ENCODE results near the gene GTSE1.
A peak's percentile ranks its signal among the peaks of the same experiment; 100 is the strongest.

GTSE1 gene

GRCh38 chr22:46362203-46362933, 65.7 kb downstream of the GTSE1 start:
- DNase-seq (peak; percentile 28), ATAC-seq (replicated peaks) (peak; percentile 64 to 69)
- Mint-ChIP-seq H3K36me3 (peaks cover 28 to 36% of the 10 kb centered on the region in 2 donors), H3K27me3 (peaks cover 0 to 11% of the 10 kb centered on the region in 2 donors), H3K27ac (peak overlapping the region; percentile 39), H3K4me1 (peaks cover 7 to 13% of the 10 kb centered on the region in 2 donors), H3K9me3 (no peaks in the 10 kb centered on the region), H3K4me3 (no peak overlapping the region)

GRCh38 chr22:46362934-46363515, 66.4 kb downstream of the GTSE1 start:
- peaks cover 4 to 16% of the 10 kb centered on the region in 2 donors for H3K27me3 Mint-ChIP-seq
- H3K4me1 Mint-ChIP-seq, result peaks cover 10 to 13% of the 10 kb centered on the region in 2 donors
- H3K27ac Mint-ChIP-seq, result no peak overlapping the region
- ATAC-seq (replicated peaks) (no peak), DNase-seq (no peak)
- no peak overlapping the region for H3K4me3 Mint-ChIP-seq
- H3K36me3 Mint-ChIP-seq, result peaks cover 25 to 33% of the 10 kb centered on the region in 2 donors
- no peaks in the 10 kb centered on the region for H3K9me3 Mint-ChIP-seq

GRCh38 chr22:46363611-46364321, 67.1 kb downstream of the GTSE1 start:
- Mint-ChIP-seq H3K4me1 (peaks cover 10 to 13% of the 10 kb centered on the region in 2 donors), H3K27me3 (peaks cover 5 to 24% of the 10 kb centered on the region in 2 donors), H3K27ac (no peak overlapping the region), H3K36me3 (peaks cover 19 to 27% of the 10 kb centered on the region in 2 donors), H3K9me3 (no peaks in the 10 kb centered on the region), H3K4me3 (no peak overlapping the region)
- ATAC-seq (replicated peaks), result no peak
- DNase-seq, result no peak

- peaks cover 5 to 31% of the 10 kb centered on the region in 2 donors for H3K27me3 Mint-ChIP-seq
- DNase-seq (peak; percentile 47), ATAC-seq (replicated peaks) (peak; percentile 73 to 74)
- peaks cover 10 to 13% of the 10 kb centered on the region in 2 donors for H3K4me1 Mint-ChIP-seq
- peaks cover 15 to 21% of the 10 kb centered on the region in 2 donors for H3K36me3 Mint-ChIP-seq
- no peak overlapping the region for H3K27ac Mint-ChIP-seq
- H3K4me3 Mint-ChIP-seq, result no peak overlapping the region
- H3K9me3 Mint-ChIP-seq, result no peaks in the 10 kb centered on the region
Measured at GRCh38 chr22:46364341-46365165, 67.9 kb downstream of the GTSE1 start.

- ATAC-seq (replicated peaks) (no peak), DNase-seq (no peak)
- peaks cover 10 to 15% of the 10 kb centered on the region in 2 donors for H3K36me3 Mint-ChIP-seq
- peaks cover 10 to 13% of the 10 kb centered on the region in 2 donors for H3K4me1 Mint-ChIP-seq
- H3K9me3 Mint-ChIP-seq, result no peaks in the 10 kb centered on the region
- no peak overlapping the region for H3K4me3 Mint-ChIP-seq
- H3K27me3 Mint-ChIP-seq, result peaks cover 5 to 31% of the 10 kb centered on the region in 2 donors
- no peak overlapping the region for H3K27ac Mint-ChIP-seq
Measured at GRCh38 chr22:46365166-46365624, 68.5 kb downstream of the GTSE1 start.

- H3K9me3 Mint-ChIP-seq, result no peaks in the 10 kb centered on the region
- no peak for DNase-seq
- peaks cover 8 to 9% of the 10 kb centered on the region in 2 donors for H3K36me3 Mint-ChIP-seq
- H3K4me1 Mint-ChIP-seq, result peaks cover 10 to 13% of the 10 kb centered on the region in 2 donors
- H3K4me3 Mint-ChIP-seq, result no peak overlapping the region
- ATAC-seq (replicated peaks), result no peak
- no peak overlapping the region for H3K27ac Mint-ChIP-seq
- H3K27me3 Mint-ChIP-seq, result peaks cover 5 to 31% of the 10 kb centered on the region in 2 donors
Measured at GRCh38 chr22:46366327-46366731, 69.7 kb downstream of the GTSE1 start.

- ATAC-seq (replicated peaks) (peak in 1 of 2 donors; percentile 4), DNase-seq (no peak)
- H3K9me3 Mint-ChIP-seq, result no peaks in the 10 kb centered on the region
- H3K4me1 Mint-ChIP-seq, result peaks cover 13 to 16% of the 10 kb centered on the region in 2 donors
- no peak overlapping the region for H3K27ac Mint-ChIP-seq
- H3K4me3 Mint-ChIP-seq, result no peak overlapping the region
- peaks cover 13 to 35% of the 10 kb centered on the region in 2 donors for H3K27me3 Mint-ChIP-seq
- H3K36me3 Mint-ChIP-seq, result peaks cover 8 to 16% of the 10 kb centered on the region in 2 donors
Measured at GRCh38 chr22:46366801-46367706, 70.4 kb downstream of the GTSE1 start.

- Mint-ChIP-seq H3K9me3 (no peaks in the 10 kb centered on the region), H3K27me3 (peaks cover 14 to 42% of the 10 kb centered on the region in 2 donors), H3K4me1 (peaks cover 8 to 14% of the 10 kb centered on the region in 2 donors), H3K36me3 (peaks cover 8 to 15% of the 10 kb centered on the region in 2 donors), H3K4me3 (no peak overlapping the region), H3K27ac (no peak overlapping the region)
- ATAC-seq (replicated peaks) (peak; percentile 84), DNase-seq (peak; percentile 59)
Measured at GRCh38 chr22:46367707-46368191, 71.1 kb downstream of the GTSE1 start.

- no peaks in the 10 kb centered on the region for H3K9me3 Mint-ChIP-seq
- H3K4me1 Mint-ChIP-seq, result peaks cover 8 to 16% of the 10 kb centered on the region in 2 donors
- H3K4me3 Mint-ChIP-seq, result no peak overlapping the region
- DNase-seq, result no peak
- no peak overlapping the region for H3K27ac Mint-ChIP-seq
- no peak for ATAC-seq (replicated peaks)
- H3K27me3 Mint-ChIP-seq, result peaks cover 14 to 46% of the 10 kb centered on the region in 2 donors
- peaks cover 3 to 14% of the 10 kb centered on the region in 2 donors for H3K36me3 Mint-ChIP-seq
Measured at GRCh38 chr22:46368422-46368821, 71.8 kb downstream of the GTSE1 start.

GRCh38 chr22:46368871-46369715, 72.4 kb downstream of the GTSE1 start:
- no peak for ATAC-seq (replicated peaks)
- DNase-seq, result no peak
- Mint-ChIP-seq H3K4me3 (no peak overlapping the region), H3K36me3 (peaks cover 3 to 14% of the 10 kb centered on the region in 2 donors), H3K9me3 (no peaks in the 10 kb centered on the region), H3K4me1 (peaks cover 12 to 20% of the 10 kb centered on the region in 2 donors), H3K27me3 (peaks cover 14 to 46% of the 10 kb centered on the region in 2 donors), H3K27ac (no peak overlapping the region)

- no peak for DNase-seq
- H3K27ac Mint-ChIP-seq, result no peak overlapping the region
Measured at GRCh38 chr22:46369716-46370583, 73.3 kb downstream of the GTSE1 start.

More at GRCh38 chr22:46369716-46370583, 73.3 kb downstream of the GTSE1 start:
- no peak for ATAC-seq (replicated peaks)
- Mint-ChIP-seq H3K27me3 (peaks cover 15 to 42% of the 10 kb centered on the region in 2 donors), H3K4me1 (peaks cover 12 to 21% of the 10 kb centered on the region in 2 donors), H3K9me3 (no peaks in the 10 kb centered on the region), H3K4me3 (no peak overlapping the region), H3K36me3 (peaks cover 0 to 15% of the 10 kb centered on the region in 2 donors)

All from stimulated activated naive B cell treated with anti-CD40 and anti-IgM and Interleukin-4, amounts not matched to agents 10 μg/mL and 1 μg/mL and 100 μg/mL, for 72 hours (primary cell).